Activated T-helper 2 cell treated with anti-CD3 and anti-CD28 coated beads, Interferon-gamma antibody, Interleukin-2, Interleukin-4, amounts not matched to agents 10 μg/mL and 5 μg/mL and 100 μg/mL, durations not matched to agents 14 hours and 24 hours and 36 hours (primary cell): ENCODE results near the gene HMCN2. TPM values are rescaled to one million over a fixed set of nuclear protein-coding genes. Genes with fewer than 3 reads are reported as not detected.
"Not testable (repeated sequence)": the region's sequence is repeated elsewhere in the genome, so short reads cannot be mapped to it uniquely, and the experiment has no call there.

ENCODE experiments used
- DNase-seq: peaks from one replicate; pipeline ENCODE4 v3.0.0; 2021; ENCODE audit warnings: low spot score
- H3K27ac Mint-ChIP-seq: one replicate; pipeline ENCODE4 v1.8.0; 2021; ENCODE audit warnings: mixed read lengths
- H3K27me3 Mint-ChIP-seq: one replicate; pipeline ENCODE4 v1.8.0; 2021; ENCODE audit warnings: low read depth, mixed read lengths
- H3K36me3 Mint-ChIP-seq: one replicate; pipeline ENCODE4 v1.8.0; 2021; ENCODE audit warnings: low read depth, mixed read lengths
- H3K4me1 Mint-ChIP-seq: one replicate; pipeline ENCODE4 v1.8.0; 2021; ENCODE audit warnings: low read depth, mixed read lengths
- H3K4me3 Mint-ChIP-seq: one replicate; pipeline ENCODE4 v1.8.0; 2021; ENCODE audit warnings: low read depth, mild to moderate bottlenecking, moderate library complexity, mixed read lengths
- H3K9me3 Mint-ChIP-seq: one replicate; pipeline ENCODE4 v1.8.0; 2021; ENCODE audit warnings: mixed read lengths
- intact Hi-C: fragments of 100-400 bp; cut with micrococcal nuclease; formaldehyde crosslinking; loops from one replicate; pipeline ENCODE4 v1.15.1; 2023
- total RNA-seq: library from RNA; stranded (reverse); gene quantifications from 2 replicates; pipeline ENCODE4 v1.2.3, GENCODE V29; 2022

HMCN2 gene
- total RNA-seq, 1 donor from 2014 or later, result not detected

DNA sequence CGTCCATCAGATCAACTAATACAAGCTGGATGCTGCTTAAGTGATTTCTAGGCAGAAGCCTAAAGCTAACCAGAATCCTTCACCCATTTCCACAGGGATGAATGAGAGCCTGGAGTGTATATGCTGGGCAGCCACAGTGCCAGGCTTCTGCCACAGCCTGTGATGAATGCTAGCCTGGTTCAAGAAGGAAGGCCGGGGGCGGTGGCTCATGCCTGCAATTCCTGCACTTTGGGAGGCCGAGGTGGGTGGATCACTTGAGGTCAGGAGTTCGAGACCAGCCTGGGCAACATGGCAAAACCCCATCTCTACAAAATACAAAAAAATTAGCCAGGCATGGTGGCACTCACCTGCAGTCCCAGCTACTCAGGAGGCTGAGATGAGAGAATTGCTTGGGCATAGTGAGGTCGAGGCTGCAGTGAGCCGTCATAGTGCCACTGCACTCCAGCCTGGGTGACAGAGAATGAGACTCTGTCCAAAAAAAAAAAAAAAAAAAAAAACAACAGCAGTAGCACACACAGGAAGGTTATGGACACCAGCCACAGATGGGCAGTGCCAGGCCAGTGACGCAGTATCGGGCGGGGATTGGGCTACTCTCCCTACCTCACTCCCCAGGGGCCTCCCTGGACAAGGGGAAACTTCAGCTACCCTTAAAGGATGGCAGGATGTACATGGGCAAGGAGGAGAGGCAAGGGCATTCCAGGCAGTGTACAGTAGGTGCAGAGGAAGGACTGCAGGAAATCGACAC lies 23.1 kb upstream of the HMCN2 start:
- Mint-ChIP-seq H3K9me3 (no peaks in the 10 kb centered on the region), H3K4me3 (peak overlapping the region; percentile 17), H3K27me3 (peaks cover 2% of the 10 kb centered on the region), H3K36me3 (no peaks in the 10 kb centered on the region), H3K27ac (no peak overlapping the region), H3K4me1 (peaks cover 24% of the 10 kb centered on the region)
- DNase-seq, result no peak
- intact Hi-C loops, result no loop called here

DNA sequence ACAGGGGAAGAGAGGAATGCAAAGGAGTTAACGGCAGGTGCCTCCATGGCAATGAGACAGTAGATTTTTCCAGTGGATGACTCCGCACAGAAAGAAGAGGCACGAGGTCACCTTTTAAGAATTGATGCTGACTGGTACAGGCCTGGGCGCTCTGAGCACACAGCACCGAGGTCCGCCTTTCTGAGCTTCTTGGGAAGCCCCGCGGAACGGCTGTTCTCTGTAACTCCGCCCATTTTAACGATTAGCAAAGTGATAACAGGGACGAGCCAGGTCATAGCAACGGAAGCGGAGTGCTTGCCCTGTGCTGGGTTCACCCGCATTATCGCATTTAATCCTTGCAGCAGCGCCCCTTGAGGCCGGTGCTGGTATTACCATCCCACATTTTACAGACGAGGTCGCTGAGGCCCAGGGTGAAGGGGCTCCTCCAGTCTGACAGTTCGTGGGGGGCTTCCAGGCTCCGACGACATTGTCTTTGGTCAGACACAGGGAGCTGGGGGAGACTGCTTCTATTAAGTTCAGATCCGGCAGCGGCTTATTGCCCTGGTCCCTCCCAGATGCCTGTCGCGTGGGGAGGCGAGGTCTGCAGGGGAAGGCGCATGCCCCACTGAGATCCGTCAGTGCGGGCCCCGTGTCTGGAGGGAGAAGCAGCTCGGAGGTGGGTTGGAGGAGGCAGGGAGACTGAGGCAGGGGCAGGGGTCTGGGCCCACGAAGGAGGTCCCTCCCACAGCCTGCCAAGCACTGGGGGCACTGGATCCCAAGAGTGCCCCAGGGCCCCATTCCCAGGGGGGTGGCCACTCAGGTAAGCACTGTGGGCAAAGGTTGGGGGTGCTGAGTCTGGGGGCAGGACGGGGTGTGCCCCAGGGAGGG lies 22.3 kb upstream of the HMCN2 start:
- peaks cover 24% of the 10 kb centered on the region for H3K4me1 Mint-ChIP-seq
- H3K9me3 Mint-ChIP-seq, result no peaks in the 10 kb centered on the region
- intact Hi-C loops, result no loop called here
- peak overlapping the region; percentile 17 for H3K4me3 Mint-ChIP-seq
- H3K27me3 Mint-ChIP-seq, result peaks cover 2% of the 10 kb centered on the region
- peak; percentile 73 for DNase-seq
- H3K36me3 Mint-ChIP-seq, result no peaks in the 10 kb centered on the region
- H3K27ac Mint-ChIP-seq, result no peak overlapping the region

DNA sequence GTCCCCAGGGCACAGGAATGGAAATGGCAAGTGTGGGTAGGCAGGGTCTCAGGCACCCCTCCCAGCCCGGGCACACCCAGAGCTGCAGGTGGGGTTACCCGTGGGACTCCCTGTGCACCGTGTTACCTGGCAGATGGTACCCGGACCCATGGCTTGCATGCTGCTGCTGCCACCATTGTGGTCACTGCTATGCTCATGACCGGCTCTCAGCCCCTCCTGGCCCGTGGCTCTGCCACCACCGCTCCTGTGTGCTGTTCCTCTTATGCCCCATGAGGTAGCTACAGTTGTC lies 21.7 kb upstream of the HMCN2 start:
- Mint-ChIP-seq H3K36me3 (no peaks in the 10 kb centered on the region), H3K4me1 (peaks cover 23% of the 10 kb centered on the region), H3K27me3 (peaks cover 3% of the 10 kb centered on the region), H3K9me3 (no peaks in the 10 kb centered on the region), H3K4me3 (no peak overlapping the region), H3K27ac (no peak overlapping the region)
- no peak for DNase-seq
- intact Hi-C loops, result no loop called here

DNA sequence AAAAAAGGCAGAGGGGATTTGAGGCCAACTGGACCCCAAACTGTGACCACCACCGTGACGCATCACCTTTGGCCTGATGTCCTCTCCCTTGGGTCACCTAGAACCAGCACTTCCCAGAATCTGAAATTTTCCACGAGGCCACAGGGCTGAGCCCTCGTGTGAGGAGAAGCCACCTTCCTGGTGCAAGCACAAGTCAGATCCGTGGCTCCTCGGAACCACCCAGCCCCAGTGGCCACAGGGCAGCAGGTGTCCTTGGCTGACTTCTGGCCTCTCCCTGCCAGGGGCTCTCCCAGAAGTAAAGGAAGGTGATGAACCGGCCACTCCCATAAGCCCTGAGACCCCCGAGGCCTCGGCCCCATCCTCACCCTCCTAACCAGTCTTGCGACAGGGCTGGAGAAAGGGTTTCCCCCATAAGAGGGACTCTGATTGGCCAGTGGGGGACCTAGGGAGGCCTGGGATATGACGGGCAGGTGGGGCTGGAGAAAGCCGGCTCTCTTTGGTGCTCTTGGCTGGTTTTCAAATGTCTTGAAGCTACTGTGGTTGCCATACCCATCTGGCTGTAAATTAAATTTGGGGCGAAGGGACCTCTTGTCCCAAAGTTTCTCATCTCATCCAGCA lies 20.9 kb upstream of the HMCN2 start:
- intact Hi-C loops, result no loop called here

DNA sequence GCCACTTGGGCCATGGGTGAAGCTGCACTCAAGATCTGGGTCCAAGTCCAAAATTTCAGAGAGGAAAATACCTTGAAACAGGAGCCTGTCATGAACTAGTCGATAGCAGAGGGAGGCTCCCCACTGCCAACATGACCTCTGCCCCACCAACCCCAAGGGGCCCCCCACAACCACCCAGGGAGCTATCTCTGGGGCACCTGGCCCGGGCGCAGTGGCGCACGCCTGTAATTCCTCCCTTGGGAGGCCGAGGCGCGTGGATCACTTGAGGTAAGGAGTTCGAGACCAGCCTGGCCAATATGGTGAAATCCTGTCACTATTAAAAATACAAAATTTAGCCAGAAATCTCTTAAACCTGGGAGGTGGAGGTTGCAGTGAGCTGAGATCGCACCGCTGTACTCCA lies 20.1 kb upstream of the HMCN2 start:
- H3K4me3 Mint-ChIP-seq, result no peak overlapping the region
- no peaks in the 10 kb centered on the region for H3K9me3 Mint-ChIP-seq
- DNase-seq, result no peak
- peaks cover 12% of the 10 kb centered on the region for H3K27me3 Mint-ChIP-seq
- intact Hi-C loops, result no loop called here
- H3K4me1 Mint-ChIP-seq, result peaks cover 12% of the 10 kb centered on the region
- no peaks in the 10 kb centered on the region for H3K36me3 Mint-ChIP-seq
- no peak overlapping the region for H3K27ac Mint-ChIP-seq

More for the DNA sequence above, 20.9 kb upstream of the HMCN2 start:
- Mint-ChIP-seq H3K9me3 (no peaks in the 10 kb centered on the region), H3K27me3 (peaks cover 9% of the 10 kb centered on the region), H3K27ac (no peak overlapping the region), H3K36me3 (no peaks in the 10 kb centered on the region), H3K4me3 (no peak overlapping the region), H3K4me1 (peaks cover 20% of the 10 kb centered on the region)
- no peak for DNase-seq

DNA sequence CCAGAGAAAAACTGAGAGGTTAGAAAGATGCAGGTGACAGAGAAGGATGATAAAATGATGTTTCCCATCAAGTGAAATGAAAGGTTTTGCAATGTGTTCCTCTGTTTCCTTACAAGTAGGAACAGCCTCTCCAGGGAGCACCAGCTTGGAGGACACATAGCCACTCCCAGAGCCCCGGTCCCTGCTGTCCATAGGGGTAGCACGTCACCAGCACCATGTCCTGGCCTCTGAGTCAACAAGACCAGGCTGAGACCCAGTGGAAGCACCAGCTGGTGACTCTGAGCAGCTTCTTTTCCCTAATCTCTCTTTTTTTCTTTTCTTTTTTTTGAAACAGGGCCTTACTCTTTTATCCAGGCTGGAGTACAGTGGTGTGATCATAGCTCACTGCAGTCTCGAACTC lies 19.4 kb upstream of the HMCN2 start:
- intact Hi-C loops, result no loop called here
- H3K9me3 Mint-ChIP-seq, result no peaks in the 10 kb centered on the region
- peaks cover 15% of the 10 kb centered on the region for H3K27me3 Mint-ChIP-seq
- DNase-seq, result no peak
- peaks cover 6% of the 10 kb centered on the region for H3K4me1 Mint-ChIP-seq
- no peaks in the 10 kb centered on the region for H3K36me3 Mint-ChIP-seq
- H3K27ac Mint-ChIP-seq, result no peak overlapping the region
- H3K4me3 Mint-ChIP-seq, result no peak overlapping the region

DNA sequence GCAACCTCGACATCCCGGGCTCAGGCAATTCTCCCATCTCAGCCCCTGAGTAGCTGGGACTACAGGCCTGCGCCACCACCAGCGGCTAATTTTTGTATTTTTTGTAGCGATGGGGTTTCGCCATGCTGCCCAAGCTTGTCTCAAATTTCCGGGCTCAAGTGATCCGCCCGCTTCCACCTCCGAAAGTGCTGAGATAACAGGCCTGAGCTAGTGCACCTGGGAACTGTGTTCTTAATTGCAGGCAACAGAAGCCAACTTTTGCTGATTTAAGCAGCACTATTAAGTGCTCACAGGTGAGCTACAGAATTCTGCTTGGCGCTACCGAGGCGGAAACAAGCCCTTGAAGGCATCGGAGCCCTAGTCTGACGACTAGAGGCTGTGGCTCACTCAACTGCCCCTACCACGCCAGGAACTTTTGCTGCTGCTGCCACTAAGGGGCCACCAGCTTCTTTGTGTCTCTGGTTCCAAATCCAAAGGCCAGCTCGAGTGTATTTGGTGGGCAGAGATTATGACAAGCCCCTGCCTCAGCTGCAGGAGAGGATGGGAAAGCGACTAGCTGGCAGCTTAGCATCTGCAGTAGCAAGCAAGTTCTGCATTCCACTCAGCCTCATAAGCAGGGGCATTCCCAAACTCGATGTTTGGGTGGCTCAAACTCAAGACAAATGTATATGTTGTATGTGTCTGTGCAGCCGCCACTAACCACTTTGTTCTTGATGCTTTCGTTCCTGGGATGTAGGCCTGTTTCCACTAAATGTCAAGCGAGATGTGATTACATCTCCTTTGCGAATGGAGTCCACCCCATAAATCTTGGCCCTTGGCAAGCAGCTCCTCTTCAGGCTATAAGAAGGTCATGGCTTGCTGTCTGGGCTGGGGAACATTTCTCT lies 10.6 kb upstream of the HMCN2 start:
- Mint-ChIP-seq H3K36me3 (no peaks in the 10 kb centered on the region), H3K4me3 (no peak overlapping the region), H3K4me1 (no peaks in the 10 kb centered on the region), H3K27ac (no peak overlapping the region), H3K27me3 (peaks cover 14% of the 10 kb centered on the region), H3K9me3 (no peaks in the 10 kb centered on the region)
- intact Hi-C loops, result no loop called here
- no peak for DNase-seq

DNA sequence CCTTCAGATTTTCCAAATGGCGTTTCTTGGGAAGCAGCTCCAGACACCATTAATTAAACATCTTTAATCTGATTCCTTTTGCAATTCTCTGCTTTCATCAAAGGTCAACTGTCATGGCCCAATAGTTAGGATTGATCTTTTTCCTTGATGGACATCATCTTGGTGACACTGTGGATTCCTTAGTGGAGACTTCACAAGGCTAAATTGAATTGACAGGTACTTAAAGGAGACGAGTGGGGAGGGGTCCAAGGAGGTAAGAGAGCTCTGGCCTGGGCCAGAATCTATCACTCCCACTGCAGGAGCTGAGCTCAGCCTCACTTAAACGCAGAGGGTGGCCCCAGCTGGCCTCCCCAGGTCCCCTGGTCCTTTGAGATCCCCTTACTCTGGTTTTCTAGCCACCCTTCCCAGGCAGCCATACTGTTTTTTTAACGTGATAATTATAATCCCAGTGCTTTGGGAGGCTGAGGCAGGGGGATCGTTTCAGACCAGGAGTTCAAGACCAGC lies 9.9 kb upstream of the HMCN2 start:
- Mint-ChIP-seq H3K27me3 (peaks cover 14% of the 10 kb centered on the region), H3K27ac (no peak overlapping the region), H3K4me3 (no peak overlapping the region), H3K9me3 (no peaks in the 10 kb centered on the region), H3K4me1 (no peaks in the 10 kb centered on the region), H3K36me3 (no peaks in the 10 kb centered on the region)
- no peak for DNase-seq
- intact Hi-C loops, result no loop called here

DNA sequence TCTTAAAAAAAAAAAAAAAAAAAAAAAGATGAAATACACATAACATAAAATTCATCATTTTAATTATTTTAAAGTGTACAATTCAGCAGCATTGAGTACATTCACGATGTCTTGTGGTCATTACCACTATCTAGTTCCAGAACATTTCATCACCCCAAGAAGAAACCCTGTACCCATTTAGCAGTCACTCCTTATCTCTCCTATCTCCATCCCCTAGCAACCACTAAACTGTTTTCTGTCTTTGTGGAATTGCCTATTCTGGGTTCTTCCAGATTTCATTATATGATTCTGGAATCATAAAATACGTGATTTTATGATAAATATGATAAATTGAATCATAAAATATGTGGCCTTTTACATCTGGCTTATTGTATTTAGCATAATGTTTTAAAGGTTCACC lies 8.9 kb upstream of the HMCN2 start:
- intact Hi-C loops, result no loop called here
- no peaks in the 10 kb centered on the region for H3K4me1 Mint-ChIP-seq

DNA sequence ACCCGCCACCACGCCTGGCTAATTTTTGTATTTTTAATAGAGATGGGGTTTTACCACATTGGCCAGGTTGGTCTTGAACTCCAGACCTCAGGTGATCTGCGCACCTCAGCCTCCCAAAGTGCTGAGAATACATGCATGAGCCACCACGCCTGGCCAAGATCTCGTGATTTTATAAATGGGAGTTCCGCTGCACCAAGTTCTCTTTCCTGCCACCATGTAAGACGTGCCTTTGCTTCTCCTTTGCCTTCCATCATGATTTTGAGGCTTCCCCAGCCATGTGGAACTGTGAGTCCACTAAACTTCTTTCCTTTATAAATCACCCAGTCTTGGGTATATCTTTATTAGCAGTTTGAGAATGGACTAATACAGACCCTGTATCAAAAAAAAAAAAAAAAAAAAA lies 7.4 kb upstream of the HMCN2 start:
- H3K27ac Mint-ChIP-seq, DNase-seq, H3K4me1 Mint-ChIP-seq, H3K36me3 Mint-ChIP-seq, intact Hi-C loops, H3K4me3 Mint-ChIP-seq, H3K9me3 Mint-ChIP-seq: not testable (repeated sequence)
- peaks cover 26% of the 10 kb centered on the region for H3K27me3 Mint-ChIP-seq

More for the DNA sequence above, 8.9 kb upstream of the HMCN2 start:
- H3K27me3 Mint-ChIP-seq, result peaks cover 18% of the 10 kb centered on the region
- H3K36me3 Mint-ChIP-seq, result no peaks in the 10 kb centered on the region
- no peak overlapping the region for H3K27ac Mint-ChIP-seq
- H3K9me3 Mint-ChIP-seq, result no peaks in the 10 kb centered on the region
- no peak for DNase-seq
- H3K4me3 Mint-ChIP-seq, result no peak overlapping the region

DNA sequence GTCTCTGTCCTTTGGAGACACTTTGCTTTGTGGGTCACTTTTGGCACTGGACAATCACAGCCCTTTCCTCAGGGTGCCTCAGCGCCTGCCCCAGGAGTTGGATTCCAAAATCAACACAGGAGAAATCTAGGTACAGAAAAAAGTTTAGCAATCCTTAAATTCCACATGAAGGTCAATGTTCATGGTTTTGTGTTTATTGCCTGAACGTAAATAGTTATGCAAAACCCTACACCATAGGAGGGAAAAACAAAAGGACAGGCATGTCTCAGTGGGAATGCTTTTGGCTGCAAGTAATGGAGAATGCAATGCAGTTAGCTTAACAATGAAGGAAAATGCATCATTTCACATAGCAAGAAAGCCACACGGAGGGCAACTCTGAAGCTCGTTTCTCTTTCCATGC lies 6.5 kb upstream of the HMCN2 start:
- H3K9me3 Mint-ChIP-seq, result no peaks in the 10 kb centered on the region
- H3K36me3 Mint-ChIP-seq, result no peaks in the 10 kb centered on the region
- peaks cover 35% of the 10 kb centered on the region for H3K27me3 Mint-ChIP-seq
- H3K27ac Mint-ChIP-seq, result no peak overlapping the region
- no peak for DNase-seq
- intact Hi-C loops, result no loop called here
- no peaks in the 10 kb centered on the region for H3K4me1 Mint-ChIP-seq
- no peak overlapping the region for H3K4me3 Mint-ChIP-seq
